ENCODE results near the gene GOLGB1.

Gene GOLGB1

GRCh38 chr3:121757812-121758545 lies 8.4 kb upstream of the GOLGB1 start (continued):
- TF ChIP-seq ARNTL (CRISPR knock-in tag; IDR thresholded peaks at IDR 0.05; ENCODE audit: borderline replicate concordance, low read depth) (no peak), POU6F1 (CRISPR knock-in tag; IDR thresholded peaks at IDR 0.05; ENCODE audit: borderline replicate concordance, low read depth) (no peak)

GRCh38 chr3:121757087-121757811 lies 7.7 kb upstream of the GOLGB1 start:
- ATAC-seq = no peak
- no peak for TF ChIP-seq ZNF8 (CRISPR knock-in tag; IDR thresholded peaks at IDR 0.05)
- no peak for TF ChIP-seq ESRRG (CRISPR knock-in tag; IDR thresholded peaks at IDR 0.05)
- TF ChIP-seq ZC3H10 (CRISPR knock-in tag; IDR thresholded peaks at IDR 0.05) = no peak
- TF ChIP-seq TSHZ2 (CRISPR knock-in tag; IDR thresholded peaks at IDR 0.05) = no peak
- TF ChIP-seq ZFP30 (CRISPR knock-in tag; IDR thresholded peaks at IDR 0.05) = no peak
- no peak for TF ChIP-seq ZNF565 (CRISPR knock-in tag; conservative IDR thresholded peaks at IDR 0.05; ENCODE audit: low read depth)
- no peak for TF ChIP-seq ZFP3 (CRISPR knock-in tag; IDR thresholded peaks at IDR 0.05)
- TF ChIP-seq POU6F1 (CRISPR knock-in tag; IDR thresholded peaks at IDR 0.05; ENCODE audit: borderline replicate concordance, low read depth) = no peak
- TF ChIP-seq OSR1 (CRISPR knock-in tag; IDR thresholded peaks at IDR 0.05) = no peak
- no peak for TF ChIP-seq GLIS3 (CRISPR knock-in tag; IDR thresholded peaks at IDR 0.05)
- no peak for TF ChIP-seq ZNF70 (CRISPR knock-in tag; IDR thresholded peaks at IDR 0.05)
- no peak for TF ChIP-seq PATZ1 (CRISPR knock-in tag; IDR thresholded peaks at IDR 0.05; ENCODE audit: borderline replicate concordance)
- no peak for TF ChIP-seq TOX (CRISPR knock-in tag; IDR thresholded peaks at IDR 0.05; ENCODE audit: borderline replicate concordance)
- no peak for TF ChIP-seq ARNTL (CRISPR knock-in tag; IDR thresholded peaks at IDR 0.05; ENCODE audit: borderline replicate concordance, low read depth)
- no peak for TF ChIP-seq CSRNP3 (CRISPR knock-in tag; IDR thresholded peaks at IDR 0.05)
- no peak for TF ChIP-seq CREB5 (CRISPR knock-in tag; IDR thresholded peaks at IDR 0.05; ENCODE audit: low read depth)
- TF ChIP-seq PPARA (CRISPR knock-in tag; IDR thresholded peaks at IDR 0.05; ENCODE audit: borderline replicate concordance) = no peak
- no peak for TF ChIP-seq ISL1 (CRISPR knock-in tag; IDR thresholded peaks at IDR 0.05)
